Smooth muscle cell (in vitro differentiated cells): ENCODE measurements around the gene SDC1. TPM values are rescaled to one million over a fixed set of nuclear protein-coding genes. Genes with fewer than 3 reads are reported as not detected.

Source experiments
- DNase-seq: peaks from one replicate; lab custom pipeline; 2025; ENCODE audit not compliant: unreplicated experiment; lab: John Stamatoyannopoulos, UW
- H2AFZ ChIP-seq: fragments of 200-600 bp; sonication (generic); 2 replicates; pipeline ENCODE4 v1.6.0; 2016; ENCODE audit warnings: antibody characterized with exemption, low read depth, mild to moderate bottlenecking
- H3F3A ChIP-seq: fragments of 200-600 bp; sonication (generic); 2 replicates; pipeline ENCODE4 v1.6.0; 2017; ENCODE audit warnings: antibody characterized with exemption, low read depth
- H3K27ac ChIP-seq: fragments of 200-600 bp; sonication (generic); 2 replicates; pipeline ENCODE4 v1.5.1; 2016; ENCODE audit warnings: low read depth, mild to moderate bottlenecking
- H3K27me3 ChIP-seq: fragments of 200-600 bp; sonication (generic); 2 replicates; pipeline ENCODE4 v1.6.1; 2016; ENCODE audit warnings: low read depth, mild to moderate bottlenecking
- H3K36me3 ChIP-seq: fragments of 200-600 bp; sonication (generic); 2 replicates; pipeline ENCODE4 v1.5.1; 2016; ENCODE audit warnings: low read depth
- H3K4me1 ChIP-seq: fragments of 200-600 bp; sonication (generic); 2 replicates; pipeline ENCODE4 v1.5.1; 2016; ENCODE audit warnings: low read depth
- H3K4me2 ChIP-seq: fragments of 200-600 bp; sonication (generic); 2 replicates; pipeline ENCODE4 v1.6.0; 2016; ENCODE audit warnings: mild to moderate bottlenecking
- H3K4me3 ChIP-seq: fragments of 200-600 bp; sonication (generic); 2 replicates; pipeline ENCODE4 v1.5.1; 2016; ENCODE audit warnings: mild to moderate bottlenecking
- H3K79me2 ChIP-seq: fragments of 200-600 bp; sonication (generic); 2 replicates; pipeline ENCODE4 v1.6.0; 2016; ENCODE audit warnings: low read depth, mild to moderate bottlenecking
- H3K9ac ChIP-seq: fragments of 200-600 bp; sonication (generic); 2 replicates; pipeline ENCODE4 v1.6.0; 2016; ENCODE audit warnings: low read depth
- H3K9me3 ChIP-seq: fragments of 200-600 bp; sonication (generic); replicated peaks from 2 replicates; pipeline ENCODE4 v1.5.1; 2016; ENCODE audit warnings: low read depth
- H4K20me1 ChIP-seq: fragments of 200-600 bp; sonication (generic); 2 replicates; pipeline ENCODE4 v1.6.0; 2016; ENCODE audit warnings: low read depth
- CTCF ChIP-seq: fragments of 200-600 bp; sonication (generic); IDR thresholded peaks from 2 replicates; pipeline ENCODE4 v1.5.1; 2017; ENCODE audit warnings: borderline replicate concordance, mild to moderate bottlenecking, antibody characterized with exemption; ENCODE audit not compliant: insufficient read depth, poor library complexity, severe bottlenecking
- WGBS: methylation state at CpG from one replicate; pipeline ENCODE4 v1.1.7; 2016; ENCODE audit warnings: low lambda C conversion rate; 5-methylcytosine and 5-hydroxymethylcytosine counted together
- polyA plus RNA-seq: library from polyadenylated mRNA; unstranded; fragments of >200 nt; fragmentation: Nextera tagmentation; extraction: Ambion mirVana; gene quantifications from 2 replicates; pipeline ENCODE4 v1.2.1, GENCODE V29; 2016
- total RNA-seq: library from RNA; depleted of rRNA; stranded (reverse); fragments of >200 nt; gene quantifications from 2 replicates; pipeline ENCODE4 v1.2.3, GENCODE V29; 2014

Gene SDC1
- total and polyA plus RNA-seq, 2 experiments from 2014 or later, result 61.0 to 88.1 TPM

DNA sequence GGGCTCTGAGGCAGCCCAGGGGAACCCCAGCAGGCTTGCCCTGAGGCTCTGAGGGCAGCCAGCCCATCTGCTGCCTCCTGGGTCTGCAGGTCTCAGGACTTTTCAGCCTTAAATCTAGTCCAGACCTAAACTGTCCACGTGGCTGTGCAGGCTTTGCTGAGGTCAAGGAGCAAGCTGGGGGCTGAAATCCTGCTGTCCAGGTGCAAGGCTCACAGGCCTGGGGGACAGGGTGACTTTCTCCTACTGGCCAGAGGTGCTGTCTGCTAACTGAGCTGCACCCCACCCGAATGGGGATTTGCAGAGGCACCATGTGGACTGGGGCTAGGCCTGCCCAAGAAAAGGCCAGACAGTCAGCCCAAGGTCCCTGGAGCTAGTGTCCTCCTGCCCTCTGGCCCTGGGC, 32.1 kb downstream of the SDC1 start:
- no peaks in the 10 kb centered on the region for H3K9me3 ChIP-seq
- no peak overlapping the region for H3K27ac ChIP-seq
- TF ChIP-seq CTCF, result no peak
- H3K4me3 ChIP-seq, result no peak overlapping the region
- peaks cover 32% of the 10 kb centered on the region for H3K4me1 ChIP-seq
- no peak overlapping the region for H3K9ac ChIP-seq
- no peaks in the 10 kb centered on the region for H4K20me1 ChIP-seq
- H3K36me3 ChIP-seq, result no peaks in the 10 kb centered on the region
- no peaks in the 10 kb centered on the region for H3K27me3 ChIP-seq
- H3K4me2 ChIP-seq, result no peak overlapping the region
- H2AFZ ChIP-seq, result no peak overlapping the region
- H3F3A ChIP-seq, result peaks cover 4% of the 10 kb centered on the region
- no peaks in the 10 kb centered on the region for H3K79me2 ChIP-seq
- WGBS, result 68% methylated on average over 2 of the region's 2 CpGs
- no peak for DNase-seq

DNA sequence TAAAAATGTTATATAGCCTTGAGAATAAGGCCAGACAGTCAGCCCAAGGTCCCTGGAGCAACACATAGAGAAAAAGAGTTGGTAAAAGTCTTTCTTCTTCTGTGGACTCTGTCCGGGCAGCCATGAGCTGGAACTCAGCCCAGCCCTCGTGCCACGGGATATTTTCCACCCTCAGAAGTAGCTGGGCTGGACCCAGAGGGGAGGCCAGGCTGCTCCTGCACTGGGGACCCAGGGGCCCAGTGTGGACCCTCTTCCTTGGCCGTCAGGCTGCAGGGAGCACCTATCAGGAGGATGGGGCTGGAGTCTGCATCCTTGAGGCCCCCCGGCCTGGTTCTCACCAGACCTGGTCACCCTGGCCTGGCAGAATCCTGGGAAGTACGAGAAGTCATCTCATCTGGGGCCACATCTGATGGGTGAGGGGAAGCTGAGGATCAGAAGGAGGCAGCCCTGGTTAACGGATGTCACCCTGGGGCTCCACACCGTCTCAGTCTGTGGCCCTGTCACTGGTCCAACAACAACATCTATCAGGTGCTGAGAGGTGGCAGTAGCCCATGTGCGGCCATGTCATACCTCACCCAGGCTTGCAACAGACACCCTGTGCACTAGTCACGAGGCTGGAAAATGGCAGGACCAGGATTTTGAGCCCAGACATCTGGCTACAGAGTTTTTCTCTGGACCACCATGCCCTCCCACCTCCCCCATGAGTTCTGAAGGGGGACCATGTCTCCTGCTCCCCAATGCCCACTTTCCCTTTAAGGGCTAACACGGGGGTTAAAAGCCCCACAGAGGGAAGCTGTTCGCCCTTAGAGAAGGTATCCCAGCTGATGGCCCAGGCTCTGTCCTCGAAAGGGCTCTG, 33.0 kb downstream of the SDC1 start:
- H3K4me1 ChIP-seq, result peaks cover 35% of the 10 kb centered on the region
- 88% methylated on average over 13 of the region's 13 CpGs for WGBS
- no peaks in the 10 kb centered on the region for H3K79me2 ChIP-seq
- H3K27ac ChIP-seq, result no peak overlapping the region
- no peak overlapping the region for H3K4me3 ChIP-seq
- H3K9ac ChIP-seq, result no peak overlapping the region
- H3K9me3 ChIP-seq, result no peaks in the 10 kb centered on the region
- H3K4me2 ChIP-seq, result no peak overlapping the region
- H3F3A ChIP-seq, result peaks cover 4% of the 10 kb centered on the region
- H2AFZ ChIP-seq, result peak overlapping the region; percentile 54
- no peaks in the 10 kb centered on the region for H4K20me1 ChIP-seq
- no peak for DNase-seq
- no peak for TF ChIP-seq CTCF
- no peaks in the 10 kb centered on the region for H3K27me3 ChIP-seq
- no peaks in the 10 kb centered on the region for H3K36me3 ChIP-seq

- H3K9ac ChIP-seq, result no peak overlapping the region
- H3K4me1 ChIP-seq, result peaks cover 35% of the 10 kb centered on the region
- H3F3A ChIP-seq, result peaks cover 4% of the 10 kb centered on the region
- H3K27me3 ChIP-seq, result no peaks in the 10 kb centered on the region
- H3K4me2 ChIP-seq, result no peak overlapping the region
- H3K9me3 ChIP-seq, result no peaks in the 10 kb centered on the region
- 73% methylated on average over 19 of the region's 19 CpGs for WGBS
- TF ChIP-seq CTCF, result peak; percentile 34
- H3K36me3 ChIP-seq, result no peaks in the 10 kb centered on the region
- no peaks in the 10 kb centered on the region for H3K79me2 ChIP-seq
- H3K27ac ChIP-seq, result no peak overlapping the region
- no peak overlapping the region for H3K4me3 ChIP-seq
- DNase-seq, result no peak
- H2AFZ ChIP-seq, result peak overlapping the region; percentile 54
- no peaks in the 10 kb centered on the region for H4K20me1 ChIP-seq
Observed at GRCh38 chr2:20190876-20191713, 33.8 kb downstream of the SDC1 start.
